A549 (cell line): ENCODE data around the gene CPSF4. TPM values are rescaled to one million over a fixed set of nuclear protein-coding genes. Genes with fewer than 3 reads are reported as not detected.

Source experiments
- ATAC-seq, 2 experiments: fragments of 200-7000 bp in 1 of 2; fragments of >200 bp in 1 of 2; cut with Nextera tagmentation in 1 of 2; cut with Tn5 transposase in 1 of 2; 3 replicates each; pipeline versions ENCODE4 v1.8.0 to v1.9.1; 2018 to 2020; ENCODE audit warnings: mild to moderate bottlenecking in 1 of 2, moderate library complexity in 1 of 2
- CTCF ChIA-PET: fragments of 300-600 bp; sonication (Branson Sonifier 250); formaldehyde crosslinking; extraction: SDS; loops from one replicate; lab custom pipeline; 2021; ENCODE audit warnings: antibody characterized with exemption, inconsistent platforms; lab: Yijun Ruan, JAX
- POLR2A ChIA-PET: fragments of 350-600 bp; formaldehyde crosslinking; extraction: SDS; loops from one replicate; lab custom pipeline; 2021; ENCODE audit warnings: antibody characterized with exemption, inconsistent platforms; lab: Yijun Ruan, JAX
- DNase-seq, 2 experiments: peaks; one replicate each; pipeline versions ENCODE4 v3.0.0 to v3.0.0-alpha.2; 2011 to 2016; ENCODE audit warnings: low read depth in 1 of 2, low spot score in 1 of 2
- FAIRE-seq: peaks from 2 replicates; lab custom pipeline; 2011; peaks lifted over from hg19 to GRCh38; lab: Jason Lieb, UNC
- H3K27ac ChIP-seq, 2 experiments: fragments of >200 bp; sonication (Bioruptor Twin); formaldehyde crosslinking; 3 replicates each; pipeline ENCODE4 v1.5.1; 2016 to 2017
- H3K4me1 ChIP-seq: fragments of >200 bp; sonication (Bioruptor Twin); formaldehyde crosslinking; 3 replicates; pipeline ENCODE4 v1.6.1; 2016
- H3K4me2 ChIP-seq: fragments of >200 bp; sonication (Bioruptor Twin); formaldehyde crosslinking; 3 replicates; pipeline ENCODE4 v1.6.1; 2016
- H3K4me3 ChIP-seq: fragments of >200 bp; sonication (Bioruptor Twin); formaldehyde crosslinking; 3 replicates; pipeline ENCODE4 v1.5.1; 2016
- H3K9me3 ChIP-seq: fragments of >200 bp; sonication (Bioruptor Twin); formaldehyde crosslinking; 3 replicates; pipeline ENCODE4 v1.6.1; 2016
- CBX2 ChIP-seq: fragments of 200-600 bp; sonication (generic); IDR thresholded peaks from 2 replicates; pipeline ENCODE4 v1.6.1; 2016; ENCODE audit warnings: low read depth, mild to moderate bottlenecking, borderline replicate concordance
- EHF ChIP-seq: fragments of 250-450 bp; sonication (Bioruptor Pico); IDR thresholded peaks from 2 replicates; pipeline ENCODE4 v1.5.0; 2020; ENCODE audit warnings: mild to moderate bottlenecking
- HDAC2 ChIP-seq: fragments of 200-600 bp; sonication (generic); IDR thresholded peaks from 2 replicates; pipeline ENCODE4 v1.6.1; 2016
- JUN ChIP-seq, 2 experiments: fragments of >200 bp; sonication (Bioruptor Twin); formaldehyde crosslinking; IDR thresholded peaks; 2 replicates in 1 of 2; 3 replicates in 1 of 2; pipeline ENCODE4 v1.6.1; 2016 to 2017
- KDM1A ChIP-seq: fragments of 200-600 bp; sonication (generic); IDR thresholded peaks from 2 replicates; pipeline ENCODE4 v1.6.1; 2016; ENCODE audit warnings: low read depth, mild to moderate bottlenecking
- MYC ChIP-seq: IDR thresholded peaks from 2 replicates; pipeline ENCODE4 v1.6.1; 2012; ENCODE audit warnings: mild to moderate bottlenecking, inconsistent platforms, low read length, improper control_type of control experiment, borderline replicate concordance
- NFE2L2 ChIP-seq: fragments of 150-350 bp; conservative IDR thresholded peaks from 2 replicates; pipeline ENCODE4 v1.6.1; 2014; ENCODE audit warnings: low read length
- NPAS2 ChIP-seq: fragments of 250-450 bp; sonication (Bioruptor Pico); IDR thresholded peaks from 2 replicates; pipeline ENCODE4 v1.8.0; 2022; ENCODE audit warnings: mild to moderate bottlenecking, moderate library complexity, borderline replicate concordance
- NR3C1 ChIP-seq: fragments of >200 bp; sonication (Bioruptor Twin); formaldehyde crosslinking; IDR thresholded peaks from 3 replicates; pipeline ENCODE4 v1.6.1; 2017
- RARB ChIP-seq: fragments of 250-450 bp; sonication (Bioruptor Pico); IDR thresholded peaks from 2 replicates; pipeline ENCODE4 v1.8.0; 2021; ENCODE audit warnings: mild to moderate bottlenecking, moderate library complexity
- RCOR1 ChIP-seq: fragments of 150-350 bp; IDR thresholded peaks from 2 replicates; pipeline ENCODE4 v1.6.1; 2014; ENCODE audit warnings: antibody characterized with exemption, low read length, low read depth
- ZC3H11A ChIP-seq: fragments of 450-650 bp; IDR thresholded peaks from 2 replicates; pipeline ENCODE4 v1.6.1; 2014; ENCODE audit warnings: antibody characterized with exemption, mild to moderate bottlenecking
- ZFP36 ChIP-seq: fragments of 450-650 bp; IDR thresholded peaks from 2 replicates; pipeline ENCODE4 v1.6.1; 2014; ENCODE audit warnings: borderline replicate concordance; ENCODE audit not compliant: partially characterized antibody
- WGBS: methylation state at CpG from one replicate; pipeline ENCODE4 v1.1.6; 2017; ENCODE audit errors: missing lambda C conversion rate; 5-methylcytosine and 5-hydroxymethylcytosine counted together
- polyA plus RNA-seq, 4 experiments: library from polyadenylated mRNA; depleted of rRNA in 3 of 4; stranded (reverse); fragments of >200 nt; fragmentation: RNase III in 1 of 4; extraction: RNeasy Plus Mini Kit Qiagen cat#74134 plus additional on column Dnase treatment in 1 of 4; gene quantifications; 2 replicates in 3 of 4; 3 replicates in 1 of 4; pipeline ENCODE4 v1.2.3, GENCODE V29; 2011 to 2017
- TF ChIP-seq, protein P1 (sequence below): fragments of 150-350 bp; IDR thresholded peaks from 2 replicates; pipeline ENCODE4 v1.6.1; 2014; ENCODE audit warnings: low read depth, mild to moderate bottlenecking, low read length
- TF ChIP-seq, protein P2 (sequence below): fragments of 250-450 bp; sonication (Bioruptor Pico); IDR thresholded peaks from 2 replicates; pipeline ENCODE4 v1.5.0; 2021; ENCODE audit warnings: mild to moderate bottlenecking, moderate library complexity, borderline replicate concordance
- TF ChIP-seq, protein P3 (sequence below): fragments of >200 bp; sonication (Bioruptor Twin); formaldehyde crosslinking; IDR thresholded peaks from 3 replicates; pipeline ENCODE4 v1.6.1; 2016
- TF ChIP-seq, protein P4 (sequence below): fragments of >200 bp; sonication (Bioruptor Twin); formaldehyde crosslinking; IDR thresholded peaks from 3 replicates; pipeline ENCODE4 v1.5.1; 2016
- TF ChIP-seq, protein P5 (sequence below): fragments of 450-650 bp; IDR thresholded peaks from 2 replicates; pipeline ENCODE4 v1.6.1; 2014; ENCODE audit warnings: antibody characterized with exemption

CPSF4 gene
- polyA plus RNA-seq, 2 of the 4 experiments (the other 2 are of a cell fraction): 28.7 to 35.6 TPM

DNA sequence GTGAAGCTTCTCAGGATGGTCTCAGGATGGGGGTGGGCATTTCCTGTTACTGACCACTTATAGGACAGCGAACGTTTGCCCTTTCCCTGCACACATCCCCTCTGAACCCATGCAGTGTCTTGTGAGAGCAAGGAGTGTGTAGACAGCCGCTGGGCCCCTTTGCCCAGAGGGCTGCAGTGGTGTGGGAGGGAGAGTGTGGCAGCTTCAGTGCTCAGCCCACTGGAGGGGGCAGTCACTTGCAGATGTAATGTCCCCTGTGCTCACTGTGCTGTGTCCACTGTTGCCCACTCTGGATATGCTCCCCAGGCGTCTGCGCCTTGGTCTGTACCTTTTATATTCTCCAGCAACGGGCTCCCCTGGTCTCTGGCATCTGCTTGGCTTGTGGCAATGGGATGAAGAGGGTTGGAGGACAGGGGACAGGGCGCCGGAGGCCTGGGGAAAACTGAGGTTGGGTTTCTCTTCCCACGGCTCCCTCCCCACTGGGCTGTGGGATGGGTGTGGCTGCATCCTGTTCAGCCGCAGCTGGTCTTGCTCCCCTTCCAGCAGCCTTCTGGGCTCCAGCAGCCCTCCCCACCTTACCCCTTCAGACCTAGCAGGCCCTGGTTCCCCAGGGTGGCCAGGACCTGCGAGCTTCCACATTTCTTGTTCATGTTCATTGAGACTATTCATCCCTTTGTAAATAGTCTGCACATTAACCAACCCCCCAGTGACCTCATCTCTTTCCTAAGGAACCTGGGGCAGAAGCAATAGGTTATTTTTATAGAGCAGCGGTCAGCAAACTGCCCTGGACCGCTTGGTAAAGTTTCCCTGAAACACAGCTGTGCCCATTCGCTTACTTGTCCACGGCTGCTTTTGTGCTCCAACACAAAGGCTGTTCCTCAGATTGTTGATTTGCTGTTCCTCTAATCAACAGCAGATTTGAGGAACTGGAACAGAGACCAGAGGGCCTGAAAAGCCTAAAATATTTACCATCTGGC, 40.0 kb downstream of the CPSF4 start:
- TF ChIP-seq, protein P1, sequence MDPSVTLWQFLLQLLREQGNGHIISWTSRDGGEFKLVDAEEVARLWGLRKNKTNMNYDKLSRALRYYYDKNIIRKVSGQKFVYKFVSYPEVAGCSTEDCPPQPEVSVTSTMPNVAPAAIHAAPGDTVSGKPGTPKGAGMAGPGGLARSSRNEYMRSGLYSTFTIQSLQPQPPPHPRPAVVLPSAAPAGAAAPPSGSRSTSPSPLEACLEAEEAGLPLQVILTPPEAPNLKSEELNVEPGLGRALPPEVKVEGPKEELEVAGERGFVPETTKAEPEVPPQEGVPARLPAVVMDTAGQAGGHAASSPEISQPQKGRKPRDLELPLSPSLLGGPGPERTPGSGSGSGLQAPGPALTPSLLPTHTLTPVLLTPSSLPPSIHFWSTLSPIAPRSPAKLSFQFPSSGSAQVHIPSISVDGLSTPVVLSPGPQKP: no peak
- TF ChIP-seq MYC (no peak), NFE2L2 (no peak), ZC3H11A (no peak), NPAS2 (CRISPR knock-in tag) (no peak), EHF (CRISPR knock-in tag) (no peak)
- TF ChIP-seq, protein P2, sequence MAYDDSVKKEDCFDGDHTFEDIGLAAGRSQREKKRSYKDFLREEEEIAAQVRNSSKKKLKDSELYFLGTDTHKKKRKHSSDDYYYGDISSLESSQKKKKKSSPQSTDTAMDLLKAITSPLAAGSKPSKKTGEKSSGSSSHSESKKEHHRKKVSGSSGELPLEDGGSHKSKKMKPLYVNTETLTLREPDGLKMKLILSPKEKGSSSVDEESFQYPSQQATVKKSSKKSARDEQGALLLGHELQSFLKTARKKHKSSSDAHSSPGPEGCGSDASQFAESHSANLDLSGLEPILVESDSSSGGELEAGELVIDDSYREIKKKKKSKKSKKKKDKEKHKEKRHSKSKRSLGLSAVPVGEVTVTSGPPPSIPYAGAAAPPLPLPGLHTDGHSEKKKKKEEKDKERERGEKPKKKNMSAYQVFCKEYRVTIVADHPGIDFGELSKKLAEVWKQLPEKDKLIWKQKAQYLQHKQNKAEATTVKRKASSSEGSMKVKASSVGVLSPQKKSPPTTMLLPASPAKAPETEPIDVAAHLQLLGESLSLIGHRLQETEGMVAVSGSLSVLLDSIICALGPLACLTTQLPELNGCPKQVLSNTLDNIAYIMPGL (CRISPR knock-in tag): no peak
- TF ChIP-seq, protein P3, sequence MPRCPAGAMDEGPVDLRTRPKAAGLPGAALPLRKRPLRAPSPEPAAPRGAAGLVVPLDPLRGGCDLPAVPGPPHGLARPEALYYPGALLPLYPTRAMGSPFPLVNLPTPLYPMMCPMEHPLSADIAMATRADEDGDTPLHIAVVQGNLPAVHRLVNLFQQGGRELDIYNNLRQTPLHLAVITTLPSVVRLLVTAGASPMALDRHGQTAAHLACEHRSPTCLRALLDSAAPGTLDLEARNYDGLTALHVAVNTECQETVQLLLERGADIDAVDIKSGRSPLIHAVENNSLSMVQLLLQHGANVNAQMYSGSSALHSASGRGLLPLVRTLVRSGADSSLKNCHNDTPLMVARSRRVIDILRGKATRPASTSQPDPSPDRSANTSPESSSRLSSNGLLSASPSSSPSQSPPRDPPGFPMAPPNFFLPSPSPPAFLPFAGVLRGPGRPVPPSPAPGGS: no peak
- TF ChIP-seq, protein P4, sequence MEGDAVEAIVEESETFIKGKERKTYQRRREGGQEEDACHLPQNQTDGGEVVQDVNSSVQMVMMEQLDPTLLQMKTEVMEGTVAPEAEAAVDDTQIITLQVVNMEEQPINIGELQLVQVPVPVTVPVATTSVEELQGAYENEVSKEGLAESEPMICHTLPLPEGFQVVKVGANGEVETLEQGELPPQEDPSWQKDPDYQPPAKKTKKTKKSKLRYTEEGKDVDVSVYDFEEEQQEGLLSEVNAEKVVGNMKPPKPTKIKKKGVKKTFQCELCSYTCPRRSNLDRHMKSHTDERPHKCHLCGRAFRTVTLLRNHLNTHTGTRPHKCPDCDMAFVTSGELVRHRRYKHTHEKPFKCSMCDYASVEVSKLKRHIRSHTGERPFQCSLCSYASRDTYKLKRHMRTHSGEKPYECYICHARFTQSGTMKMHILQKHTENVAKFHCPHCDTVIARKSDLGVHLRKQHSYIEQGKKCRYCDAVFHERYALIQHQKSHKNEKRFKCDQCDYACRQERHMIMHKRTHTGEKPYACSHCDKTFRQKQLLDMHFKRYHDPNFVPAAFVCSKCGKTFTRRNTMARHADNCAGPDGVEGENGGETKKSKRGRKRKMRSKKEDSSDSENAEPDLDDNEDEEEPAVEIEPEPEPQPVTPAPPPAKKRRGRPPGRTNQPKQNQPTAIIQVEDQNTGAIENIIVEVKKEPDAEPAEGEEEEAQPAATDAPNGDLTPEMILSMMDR: no peak
- 85% methylated on average over 15 of the region's 15 CpGs for WGBS
- DNase-seq: no peak
- CTCF ChIA-PET: no interaction called here
- peaks cover 3% of the 10 kb centered on the region; the same call in 1 of the 3 replicates for H3K4me1 ChIP-seq
- no peak overlapping the region for H3K4me3 ChIP-seq
- no peaks in the 10 kb centered on the region for H3K9me3 ChIP-seq
- POLR2A ChIA-PET: no interaction called here
- no peak overlapping the region for H3K4me2 ChIP-seq
- ATAC-seq: peak; percentile 23 to 30; a peak in 3 of 6 replicates
- H3K27ac ChIP-seq: no peak overlapping the region
- no peak for FAIRE-seq

DNA sequence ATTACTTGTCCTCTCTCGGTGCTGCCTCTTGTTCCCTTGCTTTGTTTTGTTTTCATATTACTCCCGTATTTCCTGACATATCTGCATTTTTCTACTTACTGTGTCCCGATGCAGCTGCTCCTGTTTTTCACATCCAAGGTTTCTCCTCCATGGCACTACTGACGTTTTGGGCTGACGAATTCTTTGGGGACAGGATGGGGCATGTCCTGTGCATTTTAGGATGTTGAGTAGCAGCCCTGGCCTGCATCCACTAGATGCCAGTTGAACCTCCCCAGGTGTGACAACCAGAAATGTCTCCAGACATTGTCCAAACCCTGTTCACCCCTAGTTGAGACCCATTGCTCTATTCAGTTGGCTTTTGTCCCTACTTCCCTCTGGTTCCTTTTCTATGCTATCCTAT, 46.4 kb downstream of the CPSF4 start:
- no peak for DNase-seq
- no peak for FAIRE-seq
- ATAC-seq: no peak
- TF ChIP-seq NR3C1 (no peak), JUN (IDR thresholded peaks at IDR 0.05) (no peak), CBX2 (no peak), ZC3H11A (no peak), KDM1A (no peak), RARB (no peak), RCOR1 (no peak), HDAC2 (no peak), ZFP36 (no peak), NPAS2 (CRISPR knock-in tag) (no peak)
- TF ChIP-seq, protein P4: no peak
- TF ChIP-seq, protein P2 (CRISPR knock-in tag): no peak
- TF ChIP-seq, protein P5, sequence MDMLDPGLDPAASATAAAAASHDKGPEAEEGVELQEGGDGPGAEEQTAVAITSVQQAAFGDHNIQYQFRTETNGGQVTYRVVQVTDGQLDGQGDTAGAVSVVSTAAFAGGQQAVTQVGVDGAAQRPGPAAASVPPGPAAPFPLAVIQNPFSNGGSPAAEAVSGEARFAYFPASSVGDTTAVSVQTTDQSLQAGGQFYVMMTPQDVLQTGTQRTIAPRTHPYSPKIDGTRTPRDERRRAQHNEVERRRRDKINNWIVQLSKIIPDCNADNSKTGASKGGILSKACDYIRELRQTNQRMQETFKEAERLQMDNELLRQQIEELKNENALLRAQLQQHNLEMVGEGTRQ: no peak
- Histone ChIP-seq H3K4me2 (no peak overlapping the region), H3K9me3 (peaks cover 36% of the 10 kb centered on the region), H3K27ac (no peak overlapping the region), H3K4me3 (no peak overlapping the region), H3K4me1 (no peaks in the 10 kb centered on the region)
- ChIA-PET CTCF (interaction anchor here (0.6 kb wide), 1 partner anchor 10 kb away, joined by 3 read pairs; no protein-coding TSS in a partner anchor), POLR2A (no interaction called here)
- 89% methylated on average over 5 of the region's 5 CpGs for WGBS
